ENCODE measurements around the gene GRM6.

GRM6 gene

DNA sequence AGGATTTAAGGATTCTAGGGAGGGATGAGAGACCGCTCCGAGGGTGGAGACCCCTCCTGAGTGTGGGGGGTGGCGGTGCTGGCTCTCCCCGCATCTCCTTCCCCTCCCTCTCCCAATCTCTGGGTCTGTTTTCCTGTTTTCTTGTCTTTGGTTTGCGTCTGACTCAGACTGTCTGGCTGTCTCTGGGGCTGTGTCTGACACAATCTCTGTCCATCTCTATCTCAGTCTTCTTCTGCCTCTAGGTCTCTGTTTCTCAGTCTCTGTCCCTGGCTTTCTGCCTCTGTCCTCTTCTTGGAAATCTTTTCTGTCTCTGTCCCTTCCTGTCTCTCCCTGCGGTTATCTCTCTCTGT, 196 bp upstream of the GRM6 start:
- H3K27me3 ChIP-seq (ENCODE audit: insufficient read depth, low read length), result no peaks in the 10 kb centered on the region
- TF ChIP-seq, protein P1, sequence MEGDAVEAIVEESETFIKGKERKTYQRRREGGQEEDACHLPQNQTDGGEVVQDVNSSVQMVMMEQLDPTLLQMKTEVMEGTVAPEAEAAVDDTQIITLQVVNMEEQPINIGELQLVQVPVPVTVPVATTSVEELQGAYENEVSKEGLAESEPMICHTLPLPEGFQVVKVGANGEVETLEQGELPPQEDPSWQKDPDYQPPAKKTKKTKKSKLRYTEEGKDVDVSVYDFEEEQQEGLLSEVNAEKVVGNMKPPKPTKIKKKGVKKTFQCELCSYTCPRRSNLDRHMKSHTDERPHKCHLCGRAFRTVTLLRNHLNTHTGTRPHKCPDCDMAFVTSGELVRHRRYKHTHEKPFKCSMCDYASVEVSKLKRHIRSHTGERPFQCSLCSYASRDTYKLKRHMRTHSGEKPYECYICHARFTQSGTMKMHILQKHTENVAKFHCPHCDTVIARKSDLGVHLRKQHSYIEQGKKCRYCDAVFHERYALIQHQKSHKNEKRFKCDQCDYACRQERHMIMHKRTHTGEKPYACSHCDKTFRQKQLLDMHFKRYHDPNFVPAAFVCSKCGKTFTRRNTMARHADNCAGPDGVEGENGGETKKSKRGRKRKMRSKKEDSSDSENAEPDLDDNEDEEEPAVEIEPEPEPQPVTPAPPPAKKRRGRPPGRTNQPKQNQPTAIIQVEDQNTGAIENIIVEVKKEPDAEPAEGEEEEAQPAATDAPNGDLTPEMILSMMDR (IDR thresholded peaks at IDR 0.05; ENCODE audit: low read length), result no peak
- TF ChIP-seq EZH2 (IDR thresholded peaks at IDR 0.05; ENCODE audit: borderline replicate concordance, low read length), result no peak
- no peaks in the 10 kb centered on the region for H3K4me1 ChIP-seq (ENCODE audit: insufficient read depth, low read length, severe bottlenecking)
- no peak overlapping the region for H3K27ac ChIP-seq (ENCODE audit: low read depth, low read length, poor library complexity, severe bottlenecking)
- no peaks in the 10 kb centered on the region for H3K9me3 ChIP-seq (ENCODE audit: low read length)
- no peaks in the 10 kb centered on the region for H3K79me2 ChIP-seq (ENCODE audit: insufficient read depth, low read length)
- H4K20me1 ChIP-seq (ENCODE audit: insufficient read depth, low read length), result no peaks in the 10 kb centered on the region
- no peaks in the 10 kb centered on the region for H3K9me2 ChIP-seq (ENCODE audit: low read depth, low read length)
- no peak overlapping the region for H3K4me2 ChIP-seq (ENCODE audit: low read length)
- no peak overlapping the region for H3K4me3 ChIP-seq (ENCODE audit: low read depth, low read length, poor library complexity, severe bottlenecking)
- no peaks in the 10 kb centered on the region for H3K36me3 ChIP-seq (ENCODE audit: insufficient read depth, low read length)
- H3K9ac ChIP-seq (ENCODE audit: low read length), result no peak overlapping the region
- H2AFZ ChIP-seq (ENCODE audit: low read length), result no peak overlapping the region
- no peaks in the 10 kb centered on the region for H3F3A ChIP-seq (ENCODE audit: insufficient read depth, low read length)

DNA sequence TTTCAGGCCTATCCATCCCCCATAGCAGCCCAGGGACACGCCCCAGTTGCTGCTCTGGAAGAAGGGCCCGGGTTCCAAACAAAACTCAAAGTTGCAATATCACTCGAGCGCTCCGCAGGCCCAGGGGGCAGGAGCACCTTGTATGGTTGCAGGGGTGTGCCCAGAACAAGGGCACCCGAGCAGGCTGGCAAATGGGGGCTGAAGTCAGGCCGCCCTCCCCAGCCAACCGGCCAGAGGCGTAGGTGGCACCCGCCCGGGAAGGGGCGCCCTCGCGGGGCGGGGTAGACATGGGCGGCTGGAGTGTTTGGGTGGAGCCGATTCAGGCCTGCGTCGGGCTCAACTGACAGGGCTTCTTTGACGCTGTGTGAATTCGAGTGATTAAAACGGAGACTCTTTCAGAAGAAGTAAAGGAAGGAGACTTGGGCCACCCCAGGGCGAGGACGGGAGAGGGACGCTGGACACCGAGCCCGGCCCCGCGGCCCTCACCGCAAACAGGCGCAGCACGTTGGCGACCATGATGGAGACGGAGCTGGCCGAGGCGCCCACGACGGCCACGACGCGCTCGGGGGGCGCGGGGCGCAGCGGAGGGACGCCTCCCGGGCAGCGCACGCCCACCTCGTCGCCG, 1.1 kb downstream of the GRM6 start:
- H3K4me1 ChIP-seq (ENCODE audit: insufficient read depth, low read length, severe bottlenecking), result no peaks in the 10 kb centered on the region
- no peaks in the 10 kb centered on the region for H3K27me3 ChIP-seq (ENCODE audit: insufficient read depth, low read length)
- H3K36me3 ChIP-seq (ENCODE audit: insufficient read depth, low read length), result no peaks in the 10 kb centered on the region
- TF ChIP-seq, protein P1 (IDR thresholded peaks at IDR 0.05; ENCODE audit: low read length), result no peak
- TF ChIP-seq EZH2 (IDR thresholded peaks at IDR 0.05; ENCODE audit: borderline replicate concordance, low read length), result no peak
- H3K9me2 ChIP-seq (ENCODE audit: low read depth, low read length), result no peaks in the 10 kb centered on the region
- H4K20me1 ChIP-seq (ENCODE audit: insufficient read depth, low read length), result no peaks in the 10 kb centered on the region
- H3K79me2 ChIP-seq (ENCODE audit: insufficient read depth, low read length), result no peaks in the 10 kb centered on the region
- no peak overlapping the region for H3K4me2 ChIP-seq (ENCODE audit: low read length)
- H3K27ac ChIP-seq (ENCODE audit: low read depth, low read length, poor library complexity, severe bottlenecking), result no peak overlapping the region
- no peak overlapping the region for H3K4me3 ChIP-seq (ENCODE audit: low read depth, low read length, poor library complexity, severe bottlenecking)
- H3F3A ChIP-seq (ENCODE audit: insufficient read depth, low read length), result no peaks in the 10 kb centered on the region
- no peak overlapping the region for H3K9ac ChIP-seq (ENCODE audit: low read length)
- H2AFZ ChIP-seq (ENCODE audit: low read length), result no peak overlapping the region
- H3K9me3 ChIP-seq (ENCODE audit: low read length), result no peaks in the 10 kb centered on the region

DNA sequence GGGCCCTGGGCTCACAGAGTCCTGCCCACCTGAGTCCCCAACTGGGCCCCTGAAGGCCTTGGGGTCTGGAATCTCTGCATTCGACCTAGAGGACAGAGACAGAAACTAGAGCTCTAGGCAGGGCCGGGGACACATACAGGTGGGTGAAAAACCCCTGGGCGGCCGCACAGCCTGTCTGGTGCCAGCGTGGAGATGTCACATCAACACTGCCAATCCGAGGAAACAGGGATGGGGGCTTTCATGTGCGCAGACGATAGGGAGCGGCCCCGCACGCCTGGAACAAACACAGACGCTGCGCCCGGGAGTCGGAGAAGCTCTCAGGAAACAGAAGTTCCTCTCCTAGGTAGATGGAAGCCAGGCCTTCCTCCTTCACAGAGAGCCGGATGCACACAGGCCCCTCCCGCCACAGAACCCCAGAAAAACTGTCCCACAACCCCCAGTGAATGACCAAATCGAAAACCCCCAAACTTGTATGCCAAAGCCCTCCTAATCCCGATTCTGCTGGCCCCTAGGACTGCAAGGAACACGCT, 1.8 kb downstream of the GRM6 start:
- Histone ChIP-seq H3K27ac (ENCODE audit: low read depth, low read length, poor library complexity, severe bottlenecking) (no peak overlapping the region), H3K79me2 (ENCODE audit: insufficient read depth, low read length) (no peaks in the 10 kb centered on the region), H3K9me3 (ENCODE audit: low read length) (no peaks in the 10 kb centered on the region), H3K9me2 (ENCODE audit: low read depth, low read length) (no peaks in the 10 kb centered on the region), H3K4me2 (ENCODE audit: low read length) (no peak overlapping the region), H2AFZ (ENCODE audit: low read length) (no peak overlapping the region), H3F3A (ENCODE audit: insufficient read depth, low read length) (no peaks in the 10 kb centered on the region), H4K20me1 (ENCODE audit: insufficient read depth, low read length) (no peaks in the 10 kb centered on the region), H3K27me3 (ENCODE audit: insufficient read depth, low read length) (no peaks in the 10 kb centered on the region), H3K4me3 (ENCODE audit: low read depth, low read length, poor library complexity, severe bottlenecking) (no peak overlapping the region), H3K4me1 (ENCODE audit: insufficient read depth, low read length, severe bottlenecking) (no peaks in the 10 kb centered on the region), H3K9ac (ENCODE audit: low read length) (no peak overlapping the region), H3K36me3 (ENCODE audit: insufficient read depth, low read length) (no peaks in the 10 kb centered on the region)
- TF ChIP-seq, protein P1 (IDR thresholded peaks at IDR 0.05; ENCODE audit: low read length), result no peak
- no peak for TF ChIP-seq EZH2 (IDR thresholded peaks at IDR 0.05; ENCODE audit: borderline replicate concordance, low read length)

Measured in OCI-LY1 (cell line).